CD4-positive, alpha-beta T cell treated with Interleukin-4 for 4 hours (primary cell): ENCODE results near the gene SNAI3.

Experiments used
- DNase-seq: peaks from one replicate; pipeline ENCODE4 v3.0.0-alpha.2; 2020

The SNAI3 gene

GRCh38 chr16:88665148-88665547 lies 21.2 kb downstream of the SNAI3 start:
- DNase-seq, result no peak

GRCh38 chr16:88662843-88663606 lies 23.3 kb downstream of the SNAI3 start, which contains the start of gene MVD:
MVD (minus strand) TSS chr16:88663091; CDS start chr16:88663080, 11 bp downstream.
- DNase-seq, result peak; percentile 95

- no peak for DNase-seq
Observed at GRCh38 chr16:88662222-88662842, 24.0 kb downstream of the SNAI3 start.

- DNase-seq, result no peak
Observed at GRCh38 chr16:88661468-88661867, 24.8 kb downstream of the SNAI3 start.

- DNase-seq, result no peak
Observed at GRCh38 chr16:88659160-88659559, 27.1 kb downstream of the SNAI3 start.

- DNase-seq, result no peak
Observed at GRCh38 chr16:88658714-88659113, 27.6 kb downstream of the SNAI3 start.

- no peak for DNase-seq
Observed at GRCh38 chr16:88657371-88657770, 28.9 kb downstream of the SNAI3 start.

GRCh38 chr16:88656291-88656980 lies 29.9 kb downstream of the SNAI3 start:
- no peak for DNase-seq

GRCh38 chr16:88655733-88656281 lies 30.5 kb downstream of the SNAI3 start:
- no peak for DNase-seq

GRCh38 chr16:88655053-88655732 lies 31.1 kb downstream of the SNAI3 start:
- no peak for DNase-seq

- no peak for DNase-seq
Observed at GRCh38 chr16:88654363-88655052, 31.8 kb downstream of the SNAI3 start.

GRCh38 chr16:88653596-88654362 lies 32.5 kb downstream of the SNAI3 start:
- peak; percentile 29 for DNase-seq

GRCh38 chr16:88653101-88653500 lies 33.2 kb downstream of the SNAI3 start:
- DNase-seq, result no peak

- no peak for DNase-seq
Observed at GRCh38 chr16:88652762-88653063, 33.6 kb downstream of the SNAI3 start.

GRCh38 chr16:88651989-88652761 lies 34.1 kb downstream of the SNAI3 start:
- DNase-seq, result no peak

GRCh38 chr16:88651276-88651988 lies 34.9 kb downstream of the SNAI3 start:
- peak; percentile 73 for DNase-seq

- peak; percentile 83 for DNase-seq
Observed at GRCh38 chr16:88650749-88651275, 35.5 kb downstream of the SNAI3 start, which contains the start of gene CYBA. CYBA (minus strand) TSS chr16:88651053; CDS start chr16:88651013, 40 bp downstream.

- no peak for DNase-seq
Observed at GRCh38 chr16:88649924-88650748, 36.2 kb downstream of the SNAI3 start.
